Neural cell (in vitro differentiated cells): ENCODE results near the gene CCDC27. TPM values are rescaled to one million over a fixed set of nuclear protein-coding genes. Genes with fewer than 3 reads are reported as not detected.
A peak's percentile ranks its signal among the peaks of the same experiment; 100 is the strongest.

ENCODE experiments used
- H2AFZ ChIP-seq: fragments of 200-600, 300-800 bp; sonication (generic), shearing (Covaris generic); 2 replicates; pipeline ENCODE4 v1.6.0; 2014; ENCODE audit warnings: low read depth, mild to moderate bottlenecking, antibody characterized with exemption, low read length, moderate library complexity
- H3F3A ChIP-seq: fragments of 200-600 bp; shearing (Covaris generic); 2 replicates; pipeline ENCODE4 v1.6.1; 2016; ENCODE audit warnings: mild to moderate bottlenecking, moderate library complexity, mixed read lengths, antibody characterized with exemption, low read length; ENCODE audit not compliant: insufficient read depth, poor library complexity, severe bottlenecking
- H3K27ac ChIP-seq: fragments of 200-600, 300-800 bp; sonication (generic), shearing (Covaris generic); 2 replicates; pipeline ENCODE4 v1.5.1; 2014; ENCODE audit warnings: mild to moderate bottlenecking, low read length, moderate library complexity
- H3K27me3 ChIP-seq: fragments of 300-800, 200-600 bp; sonication (generic), shearing (Covaris generic); 2 replicates; pipeline ENCODE4 v1.6.0; 2014; ENCODE audit warnings: mild to moderate bottlenecking, low read depth, low read length, moderate library complexity; ENCODE audit not compliant: insufficient read depth
- H3K36me3 ChIP-seq: fragments of 300-800, 200-600 bp; sonication (generic), shearing (Covaris generic); 2 replicates; pipeline ENCODE4 v1.5.1; 2014; ENCODE audit warnings: mild to moderate bottlenecking, antibody characterized with exemption, low read length, moderate library complexity; ENCODE audit not compliant: insufficient read depth
- H3K4me2 ChIP-seq: fragments of 300-800, 200-600 bp; sonication (generic), shearing (Covaris generic); 2 replicates; pipeline ENCODE4 v1.6.0; 2014; ENCODE audit warnings: mild to moderate bottlenecking, low read length
- H3K4me3 ChIP-seq: fragments of 300-800, 200-600 bp; sonication (generic), shearing (Covaris generic); 2 replicates; pipeline ENCODE4 v1.5.1; 2014; ENCODE audit warnings: mild to moderate bottlenecking, low read length, moderate library complexity
- H3K79me2 ChIP-seq: fragments of 200-600 bp; shearing (Covaris generic); replicated peaks from 2 replicates; pipeline ENCODE4 v1.6.0; 2014; ENCODE audit warnings: mild to moderate bottlenecking, low read length, moderate library complexity; ENCODE audit not compliant: insufficient read depth
- H3K9ac ChIP-seq: fragments of 300-800, 200-600 bp; sonication (generic), shearing (Covaris generic); 2 replicates; pipeline ENCODE4 v1.6.1; 2016; ENCODE audit warnings: mild to moderate bottlenecking, low read length, mixed read lengths
- H3K9me2 ChIP-seq: fragments of 200-600 bp; shearing (Covaris generic); 2 replicates; pipeline ENCODE4 v1.6.1; 2016; ENCODE audit warnings: mild to moderate bottlenecking, low read length, mixed read lengths; ENCODE audit not compliant: insufficient read depth
- H3K9me3 ChIP-seq: fragments of 200-600, 300-800 bp; sonication (generic), shearing (Covaris generic); 2 replicates; pipeline ENCODE4 v1.6.1; 2016; ENCODE audit warnings: mild to moderate bottlenecking, mixed run types, low read length, moderate library complexity, mixed read lengths
- H4K20me1 ChIP-seq: fragments of 200-600 bp; shearing (Covaris generic); 2 replicates; pipeline ENCODE4 v1.6.1; 2016; ENCODE audit warnings: mild to moderate bottlenecking, mixed run types; ENCODE audit not compliant: insufficient read depth
- EP300 ChIP-seq: fragments of 450-650 bp; conservative IDR thresholded peaks from 2 replicates; pipeline ENCODE4 v1.6.1; 2014; ENCODE audit warnings: antibody characterized with exemption, mild to moderate bottlenecking, moderate library complexity; ENCODE audit not compliant: poor library complexity, severe bottlenecking
- EZH2 ChIP-seq: fragments of 200-600, 300-800 bp; shearing (Covaris generic), sonication (generic); IDR thresholded peaks from 2 replicates; pipeline ENCODE4 v1.6.1; 2014; ENCODE audit warnings: antibody characterized with exemption, low read length, borderline replicate concordance, mild to moderate bottlenecking; ENCODE audit not compliant: insufficient read depth, poor library complexity, severe bottlenecking
- MXI1 ChIP-seq: fragments of 450-650 bp; conservative IDR thresholded peaks from 2 replicates; pipeline ENCODE4 v1.6.1; 2014; ENCODE audit warnings: antibody characterized with exemption, mild to moderate bottlenecking; ENCODE audit not compliant: poor library complexity, severe bottlenecking
- POLR2AphosphoS5 ChIP-seq: IDR thresholded peaks from 2 replicates; pipeline ENCODE4 v1.6.1; 2012
- RAD21 ChIP-seq: fragments of 450-650 bp; conservative IDR thresholded peaks from 2 replicates; pipeline ENCODE4 v1.6.1; 2014; ENCODE audit warnings: antibody characterized with exemption, mild to moderate bottlenecking, moderate library complexity
- SMC3 ChIP-seq: fragments of 450-650 bp; conservative IDR thresholded peaks from 2 replicates; pipeline ENCODE4 v1.6.1; 2014; ENCODE audit warnings: antibody characterized with exemption, mild to moderate bottlenecking, moderate library complexity; ENCODE audit not compliant: poor library complexity
- TAF1 ChIP-seq: IDR thresholded peaks from 2 replicates; pipeline ENCODE4 v1.6.1; 2012; ENCODE audit warnings: low read depth
- polyA plus RNA-seq: library from polyadenylated mRNA; depleted of rRNA; stranded (reverse); fragments of >200 nt; gene quantifications from 2 replicates; pipeline ENCODE4 v1.2.3, GENCODE V29; 2014
- small RNA-seq, 3 experiments: library from RNA; depleted of rRNA; stranded (forward); fragments of <200 nt; gene quantifications; one replicate each; pipeline ENCODE3, GENCODE V24; 2012
- TF ChIP-seq, protein P1 (sequence below): IDR thresholded peaks from 2 replicates; pipeline ENCODE4 v1.6.1; 2012; ENCODE audit warnings: borderline replicate concordance
- TF ChIP-seq, protein P2 (sequence below): fragments of 450-650 bp; IDR thresholded peaks from 2 replicates; pipeline ENCODE4 v1.5.1; 2014; ENCODE audit warnings: antibody characterized with exemption, mild to moderate bottlenecking, moderate library complexity; ENCODE audit not compliant: poor library complexity, severe bottlenecking

Gene CCDC27
- polyA plus RNA-seq, 1 donor from 2014 or later = not detected

DNA sequence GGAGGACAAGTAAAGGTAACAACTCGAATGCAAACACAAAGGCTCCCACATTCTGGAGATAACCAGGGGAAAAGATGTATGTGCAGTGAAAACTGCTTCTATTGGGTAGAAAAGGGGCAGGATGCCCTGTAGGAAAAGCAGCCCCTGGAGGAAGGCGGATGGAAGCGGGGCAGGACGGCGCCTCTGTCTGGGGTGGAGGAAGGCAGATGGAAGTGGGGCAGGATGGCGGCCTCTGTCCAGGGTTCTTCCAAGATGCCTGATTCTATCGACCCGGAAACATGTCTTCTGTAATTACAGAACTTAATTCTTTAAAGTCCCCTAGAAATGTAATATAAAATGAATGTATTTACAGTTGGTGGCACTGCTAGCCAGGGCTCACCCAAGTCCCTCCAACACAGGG is 68.1 kb downstream of the CCDC27 start:
- H3K9me2 ChIP-seq = no peaks in the 10 kb centered on the region
- TF ChIP-seq MXI1 (no peak), EZH2 (no peak), RAD21 (no peak), EP300 (no peak), POLR2AphosphoS5 (no peak)
- TF ChIP-seq, protein P1, sequence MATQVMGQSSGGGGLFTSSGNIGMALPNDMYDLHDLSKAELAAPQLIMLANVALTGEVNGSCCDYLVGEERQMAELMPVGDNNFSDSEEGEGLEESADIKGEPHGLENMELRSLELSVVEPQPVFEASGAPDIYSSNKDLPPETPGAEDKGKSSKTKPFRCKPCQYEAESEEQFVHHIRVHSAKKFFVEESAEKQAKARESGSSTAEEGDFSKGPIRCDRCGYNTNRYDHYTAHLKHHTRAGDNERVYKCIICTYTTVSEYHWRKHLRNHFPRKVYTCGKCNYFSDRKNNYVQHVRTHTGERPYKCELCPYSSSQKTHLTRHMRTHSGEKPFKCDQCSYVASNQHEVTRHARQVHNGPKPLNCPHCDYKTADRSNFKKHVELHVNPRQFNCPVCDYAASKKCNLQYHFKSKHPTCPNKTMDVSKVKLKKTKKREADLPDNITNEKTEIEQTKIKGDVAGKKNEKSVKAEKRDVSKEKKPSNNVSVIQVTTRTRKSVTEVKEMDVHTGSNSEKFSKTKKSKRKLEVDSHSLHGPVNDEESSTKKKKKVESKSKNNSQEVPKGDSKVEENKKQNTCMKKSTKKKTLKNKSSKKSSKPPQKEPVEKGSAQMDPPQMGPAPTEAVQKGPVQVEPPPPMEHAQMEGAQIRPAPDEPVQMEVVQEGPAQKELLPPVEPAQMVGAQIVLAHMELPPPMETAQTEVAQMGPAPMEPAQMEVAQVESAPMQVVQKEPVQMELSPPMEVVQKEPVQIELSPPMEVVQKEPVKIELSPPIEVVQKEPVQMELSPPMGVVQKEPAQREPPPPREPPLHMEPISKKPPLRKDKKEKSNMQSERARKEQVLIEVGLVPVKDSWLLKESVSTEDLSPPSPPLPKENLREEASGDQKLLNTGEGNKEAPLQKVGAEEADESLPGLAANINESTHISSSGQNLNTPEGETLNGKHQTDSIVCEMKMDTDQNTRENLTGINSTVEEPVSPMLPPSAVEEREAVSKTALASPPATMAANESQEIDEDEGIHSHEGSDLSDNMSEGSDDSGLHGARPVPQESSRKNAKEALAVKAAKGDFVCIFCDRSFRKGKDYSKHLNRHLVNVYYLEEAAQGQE = no peak
- no peak overlapping the region for H3K4me3 ChIP-seq
- H3F3A ChIP-seq = no peaks in the 10 kb centered on the region
- H3K79me2 ChIP-seq = no peaks in the 10 kb centered on the region
- H3K27me3 ChIP-seq = no peaks in the 10 kb centered on the region
- no peaks in the 10 kb centered on the region for H3K9me3 ChIP-seq
- H2AFZ ChIP-seq = no peak overlapping the region
- H3K9ac ChIP-seq = no peak overlapping the region
- H3K36me3 ChIP-seq = no peaks in the 10 kb centered on the region
- peak overlapping the region; percentile 74 for H3K27ac ChIP-seq
- peak overlapping the region; percentile 8 for H3K4me2 ChIP-seq
- no peaks in the 10 kb centered on the region for H4K20me1 ChIP-seq

DNA sequence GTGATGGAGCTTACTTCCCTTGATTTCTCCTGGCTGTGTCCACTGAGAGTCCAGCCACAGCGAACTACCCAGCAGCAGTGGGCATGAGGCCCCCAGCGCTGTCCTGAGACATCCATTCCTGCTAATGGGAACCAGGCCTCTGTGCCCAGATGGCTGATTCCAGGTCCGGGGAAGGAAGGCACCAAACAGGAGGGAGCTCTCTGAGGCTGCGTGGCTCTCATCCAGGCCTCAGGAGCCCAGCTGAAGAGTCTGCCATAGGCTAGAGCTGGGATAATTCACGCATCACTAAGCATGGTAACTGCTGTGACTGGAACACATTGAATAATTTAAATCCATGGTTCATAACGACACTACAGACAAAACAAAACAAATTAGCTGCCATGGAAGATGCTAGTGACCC is 68.8 kb downstream of the CCDC27 start:
- Histone ChIP-seq H3K4me3 (no peak overlapping the region), H3K27me3 (no peaks in the 10 kb centered on the region), H3K79me2 (no peaks in the 10 kb centered on the region), H3K9ac (no peak overlapping the region), H3K4me2 (no peak overlapping the region), H3F3A (no peaks in the 10 kb centered on the region), H3K9me2 (no peaks in the 10 kb centered on the region), H2AFZ (no peak overlapping the region), H3K36me3 (no peaks in the 10 kb centered on the region), H3K27ac (peak overlapping the region; percentile 74), H4K20me1 (no peaks in the 10 kb centered on the region), H3K9me3 (no peaks in the 10 kb centered on the region)
- TF ChIP-seq MXI1 (no peak), RAD21 (no peak), TAF1 (no peak), EZH2 (no peak), SMC3 (no peak), EP300 (no peak)
- TF ChIP-seq, protein P2, sequence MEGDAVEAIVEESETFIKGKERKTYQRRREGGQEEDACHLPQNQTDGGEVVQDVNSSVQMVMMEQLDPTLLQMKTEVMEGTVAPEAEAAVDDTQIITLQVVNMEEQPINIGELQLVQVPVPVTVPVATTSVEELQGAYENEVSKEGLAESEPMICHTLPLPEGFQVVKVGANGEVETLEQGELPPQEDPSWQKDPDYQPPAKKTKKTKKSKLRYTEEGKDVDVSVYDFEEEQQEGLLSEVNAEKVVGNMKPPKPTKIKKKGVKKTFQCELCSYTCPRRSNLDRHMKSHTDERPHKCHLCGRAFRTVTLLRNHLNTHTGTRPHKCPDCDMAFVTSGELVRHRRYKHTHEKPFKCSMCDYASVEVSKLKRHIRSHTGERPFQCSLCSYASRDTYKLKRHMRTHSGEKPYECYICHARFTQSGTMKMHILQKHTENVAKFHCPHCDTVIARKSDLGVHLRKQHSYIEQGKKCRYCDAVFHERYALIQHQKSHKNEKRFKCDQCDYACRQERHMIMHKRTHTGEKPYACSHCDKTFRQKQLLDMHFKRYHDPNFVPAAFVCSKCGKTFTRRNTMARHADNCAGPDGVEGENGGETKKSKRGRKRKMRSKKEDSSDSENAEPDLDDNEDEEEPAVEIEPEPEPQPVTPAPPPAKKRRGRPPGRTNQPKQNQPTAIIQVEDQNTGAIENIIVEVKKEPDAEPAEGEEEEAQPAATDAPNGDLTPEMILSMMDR = no peak
- TF ChIP-seq, protein P1 = no peak

Small RNAs within 50 kb of the gene (small RNA-seq; reads per million reads assigned to genes)
- gene RF02197 = 0 reads per million in 3 experiments
- 0 reads per million in 3 experiments for gene RN7SL574P

Other genes with a start within 250 kb of the CCDC27 start
- 6.0 and 17.6 TPM in 2 replicates for gene MEGF6, start 140.9 kb upstream of the CCDC27 start, polyA plus RNA-seq
- 16.8 and 22.4 TPM in 2 replicates for gene TPRG1L, start 127.4 kb upstream of the CCDC27 start, polyA plus RNA-seq
- gene WRAP73, start 102.3 kb upstream of the CCDC27 start, polyA plus RNA-seq = 32.9 and 50.7 TPM in 2 replicates
- gene TP73, start 99.9 kb upstream of the CCDC27 start, polyA plus RNA-seq = not detected in 2 replicates
- not detected in 2 replicates for gene SMIM1, start 20.3 kb downstream of the CCDC27 start, polyA plus RNA-seq
- 59.2 and 63.5 TPM in 2 replicates for gene LRRC47, start 44.0 kb downstream of the CCDC27 start, polyA plus RNA-seq
- 8.1 and 21.5 TPM in 2 replicates for gene CEP104, start 104.8 kb downstream of the CCDC27 start, polyA plus RNA-seq
- 20.2 and 21.0 TPM in 2 replicates for gene DFFB, start 105.0 kb downstream of the CCDC27 start, polyA plus RNA-seq
- 24.3 and 28.2 TPM in 2 replicates for gene C1orf174, start 147.8 kb downstream of the CCDC27 start, polyA plus RNA-seq